OCI-LY1 (cell line): Measurements from ENCODE around the gene TCHP.

Experiments
- CTCF ChIP-seq: fragments of 200-600 bp; sonication (generic), shearing (Covaris generic); IDR thresholded peaks from 2 replicates; pipeline ENCODE4 v1.5.1; 2017; ENCODE audit warnings: mild to moderate bottlenecking, antibody characterized with exemption, low read length, moderate library complexity, mixed read lengths
- EZH2 ChIP-seq: fragments of 200-600 bp; sonication (generic), shearing (Covaris generic); IDR thresholded peaks from 2 replicates; pipeline ENCODE4 v1.8.0; 2017; ENCODE audit warnings: borderline replicate concordance, mixed run types, mild to moderate bottlenecking, antibody characterized with exemption, low read length, moderate library complexity, mixed read lengths

GRCh38 chr12:109946505-109946904, 46.4 kb downstream of the TCHP start:
- TF ChIP-seq CTCF = no peak
- no peak for TF ChIP-seq EZH2
